GM19438 (cell line): ENCODE data around the gene SPATA6L.
A peak's percentile ranks its signal among the peaks of the same experiment; 100 is the strongest.

ENCODE experiments used
- ATAC-seq: cut with Tn5 transposase; IDR thresholded peaks from one replicate; pipeline ENCODE4 v1.9.1; 2021; ENCODE audit warnings: low read depth; ENCODE audit not compliant: unreplicated experiment

SPATA6L gene

GRCh38 chr9:4590430-4591122 is 75.7 kb downstream of the SPATA6L start:
- no peak for ATAC-seq

DNA sequence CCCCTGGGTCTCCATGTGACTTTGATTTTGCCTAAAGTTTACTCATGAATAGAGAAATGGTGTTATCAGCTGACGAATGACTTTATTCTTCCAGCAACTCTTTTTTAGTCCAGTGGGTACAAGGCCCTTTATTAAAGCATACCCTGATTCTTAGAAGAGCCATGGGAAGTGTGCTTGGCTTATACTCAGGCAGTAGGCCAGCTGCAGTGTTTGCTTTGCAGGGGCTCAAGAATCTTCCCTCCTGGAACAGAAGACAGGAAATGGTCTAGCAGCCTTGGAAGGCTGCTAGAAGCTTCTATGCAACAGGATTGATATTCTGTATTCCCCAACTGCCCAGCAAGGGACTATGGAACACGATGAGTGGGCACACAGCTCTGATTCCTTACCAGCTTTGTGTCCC is 77.6 kb downstream of the SPATA6L start:
- ATAC-seq: no peak

DNA sequence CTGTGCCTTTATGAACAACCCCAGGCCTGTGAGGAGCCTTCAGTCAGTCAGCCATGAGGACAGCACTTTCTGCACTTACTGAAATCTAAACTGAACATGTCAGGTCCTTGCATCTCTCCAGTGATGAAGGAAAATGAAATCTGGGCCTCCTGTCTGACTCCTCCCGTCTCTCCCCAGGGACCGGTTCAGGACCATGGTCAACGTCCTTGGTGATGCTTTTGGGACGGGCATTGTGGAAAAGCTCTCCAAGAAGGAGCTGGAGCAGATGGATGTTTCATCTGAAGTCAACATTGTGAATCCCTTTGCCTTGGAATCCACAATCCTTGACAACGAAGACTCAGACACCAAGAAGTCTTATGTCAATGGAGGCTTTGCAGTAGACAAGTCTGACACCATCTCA is 81.1 kb downstream of the SPATA6L start:
- no peak for ATAC-seq

GRCh38 chr9:4584636-4585035 is 81.6 kb downstream of the SPATA6L start:
- no peak for ATAC-seq

DNA sequence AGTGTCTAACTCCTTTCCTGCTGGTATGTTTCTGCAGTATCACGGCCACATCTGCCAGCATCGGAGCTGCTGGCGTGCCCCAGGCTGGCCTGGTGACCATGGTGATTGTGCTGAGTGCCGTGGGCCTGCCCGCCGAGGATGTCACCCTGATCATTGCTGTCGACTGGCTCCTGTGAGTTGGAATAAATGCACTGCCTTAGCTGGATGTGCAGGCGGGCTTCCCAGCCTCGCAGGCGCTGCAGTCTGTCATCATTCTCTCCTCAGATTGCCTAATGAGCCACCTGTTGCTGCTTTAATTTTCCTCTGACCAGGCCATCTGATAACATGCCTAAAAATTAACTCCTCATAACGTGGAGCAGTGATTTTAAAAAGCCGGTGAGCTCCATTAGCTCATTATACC is 83.3 kb downstream of the SPATA6L start:
- ATAC-seq: no peak

DNA sequence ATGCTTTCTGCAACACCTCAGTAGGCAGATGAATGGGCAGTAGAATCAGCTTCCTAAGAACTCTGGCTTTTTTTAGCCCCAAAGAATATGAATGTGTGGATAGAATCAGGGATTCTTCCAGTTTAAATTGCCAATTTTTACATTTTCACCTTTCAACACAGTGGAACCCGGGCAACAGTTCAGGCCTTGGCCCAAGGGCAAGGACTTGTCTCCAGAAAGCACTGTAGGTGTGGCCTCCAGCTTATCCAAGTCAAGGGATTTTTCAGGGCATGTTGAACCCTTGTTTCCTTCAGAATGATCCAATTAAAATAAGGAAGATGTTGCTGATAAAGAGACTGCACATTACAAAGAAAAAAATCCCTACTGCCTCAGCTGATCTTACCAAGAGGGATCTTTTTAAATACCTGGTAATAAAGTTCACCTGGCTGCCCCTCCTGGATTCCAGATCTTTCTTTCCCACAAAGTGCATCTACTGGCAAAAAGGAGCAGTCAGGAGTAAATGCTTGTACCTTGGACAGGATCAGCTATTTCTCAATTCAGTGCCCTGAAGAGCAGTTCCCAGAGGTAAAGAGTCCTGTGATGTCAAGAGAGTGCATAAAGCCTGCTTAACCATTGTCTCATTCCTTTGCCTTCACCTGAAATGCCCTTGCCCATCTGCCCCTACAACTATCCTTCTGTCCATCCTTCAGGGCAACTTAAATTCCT is 84.3 kb downstream of the SPATA6L start:
- no peak for ATAC-seq

DNA sequence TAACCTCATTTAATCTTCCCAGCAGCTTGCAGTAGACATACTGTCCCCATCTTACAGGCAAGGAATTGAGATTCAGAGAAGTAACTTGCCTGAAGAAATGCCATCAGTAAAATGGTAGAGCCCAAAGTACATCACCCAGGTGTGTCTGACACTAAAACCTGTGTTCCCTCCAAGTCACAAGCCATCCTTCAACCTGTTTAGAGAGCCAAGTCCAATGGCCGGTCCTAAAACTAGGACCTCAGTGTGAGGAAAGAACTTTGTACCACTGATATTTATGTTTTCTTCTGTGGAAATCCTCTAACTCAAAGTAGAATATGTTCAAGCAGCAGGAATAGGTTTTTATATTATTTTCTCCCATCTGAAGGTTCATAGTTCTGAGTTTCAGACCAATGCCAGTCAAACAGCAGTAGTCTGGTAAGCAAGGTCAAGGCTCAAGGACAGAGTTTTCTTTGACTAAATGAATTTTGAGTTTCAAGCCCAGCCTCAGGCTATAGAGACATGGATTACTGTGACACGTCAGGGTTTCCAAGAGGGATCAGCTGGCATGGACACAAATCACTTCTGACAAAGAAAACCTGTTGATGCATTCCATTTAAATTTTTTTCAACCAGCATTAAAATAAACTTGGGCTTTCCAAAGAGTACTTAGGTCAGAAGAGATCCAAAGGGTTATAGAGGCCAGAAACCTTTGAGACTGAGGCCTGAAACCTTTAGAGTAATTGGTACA is 85.1 kb downstream of the SPATA6L start:
- ATAC-seq: no peak

- no peak for ATAC-seq
These were observed 87.3 kb downstream of the SPATA6L start for GRCh38 chr9:4579001-4579400.

- ATAC-seq: no peak
These were observed 89.8 kb downstream of the SPATA6L start for GRCh38 chr9:4576448-4576847.

DNA sequence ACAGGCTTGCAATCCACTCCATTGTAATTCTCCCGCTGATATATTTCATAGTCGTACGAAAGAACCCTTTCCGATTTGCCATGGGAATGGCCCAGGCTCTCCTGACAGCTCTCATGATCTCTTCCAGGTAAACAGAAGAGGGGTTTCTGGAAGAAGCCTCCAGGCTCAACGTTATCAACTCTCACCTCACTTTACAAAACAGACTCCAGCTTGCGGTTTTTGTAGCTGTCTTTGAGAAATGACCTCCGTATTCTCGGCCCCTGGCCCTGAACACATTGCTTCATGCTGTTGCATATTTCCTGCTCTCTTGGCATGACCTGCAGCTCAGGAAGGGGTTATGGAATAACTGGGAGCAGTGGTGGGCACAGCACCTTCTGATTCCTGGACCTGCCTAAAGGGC is 90.3 kb downstream of the SPATA6L start:
- ATAC-seq: no peak

- ATAC-seq: no peak
These were observed 91.5 kb downstream of the SPATA6L start for GRCh38 chr9:4574657-4575243.

- no peak for ATAC-seq
These were observed 92.5 kb downstream of the SPATA6L start for GRCh38 chr9:4573634-4574389.

- ATAC-seq: no peak
These were observed 93.1 kb downstream of the SPATA6L start for GRCh38 chr9:4573176-4573575.

DNA sequence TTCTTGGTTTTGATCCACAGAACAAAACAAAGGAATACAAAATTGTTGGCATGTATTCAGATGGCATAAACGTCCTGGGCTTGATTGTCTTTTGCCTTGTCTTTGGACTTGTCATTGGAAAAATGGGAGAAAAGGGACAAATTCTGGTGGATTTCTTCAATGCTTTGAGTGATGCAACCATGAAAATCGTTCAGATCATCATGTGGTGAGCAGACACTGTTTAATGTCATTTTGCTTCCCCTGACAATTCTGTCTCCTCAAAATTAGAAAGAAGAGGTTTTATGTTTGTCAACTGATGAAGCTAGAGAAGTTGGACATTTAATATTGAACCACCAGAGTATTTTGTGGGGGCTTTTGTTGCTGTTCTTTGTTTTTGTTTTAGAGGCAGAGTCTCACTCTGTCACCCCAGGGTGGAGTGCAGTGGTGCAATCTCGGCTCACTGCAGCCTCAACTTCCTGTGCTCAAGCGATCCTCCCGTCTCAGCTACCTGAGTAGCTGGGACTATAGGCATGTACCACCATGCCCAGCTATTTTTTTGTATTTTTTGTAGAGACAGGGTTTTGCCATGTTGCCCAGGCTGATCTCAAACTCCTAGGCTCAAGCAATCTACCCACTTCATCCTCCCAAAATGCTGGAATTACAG is 94.0 kb downstream of the SPATA6L start:
- ATAC-seq: no peak

DNA sequence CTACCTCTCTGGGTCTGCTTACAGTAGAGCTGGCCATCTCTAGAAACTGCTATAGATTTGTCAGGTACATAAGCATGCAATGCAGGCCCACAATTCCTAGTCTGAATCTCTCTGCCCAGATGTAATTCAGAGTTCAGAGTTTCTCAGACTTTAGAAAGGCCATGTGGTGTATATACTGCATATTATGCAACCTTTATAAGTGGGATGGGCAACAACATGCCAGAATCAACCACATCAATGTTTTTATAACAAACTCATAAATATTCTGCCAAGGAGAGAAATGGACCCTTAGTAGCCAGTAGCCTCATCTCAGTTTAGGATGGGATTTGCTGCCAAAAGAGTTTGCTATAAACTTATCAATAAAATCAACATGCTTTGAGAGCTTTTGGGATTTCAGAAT is 97.2 kb downstream of the SPATA6L start:
- no peak for ATAC-seq

- no peak for ATAC-seq
These were observed 98.7 kb downstream of the SPATA6L start for GRCh38 chr9:4567601-4568000.

DNA sequence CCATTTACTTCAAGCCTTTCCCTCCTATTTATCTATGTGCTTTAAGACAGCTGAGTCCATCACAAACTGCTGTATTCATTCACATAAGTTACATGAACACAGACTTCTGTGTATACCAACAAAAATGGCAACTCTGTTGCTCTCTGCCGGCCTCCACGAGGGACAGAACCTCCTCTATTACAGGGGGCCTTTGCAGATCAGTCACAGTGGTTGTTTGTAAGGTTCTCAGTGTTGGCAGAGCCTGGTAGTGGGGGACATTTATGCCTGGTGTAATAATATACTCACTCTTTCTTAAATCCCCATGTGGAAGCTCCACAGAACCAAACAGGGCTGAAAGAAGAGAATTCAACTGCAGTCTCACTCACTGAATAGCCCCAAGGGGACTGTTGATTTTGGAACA is 99.5 kb downstream of the SPATA6L start:
- ATAC-seq: no peak

DNA sequence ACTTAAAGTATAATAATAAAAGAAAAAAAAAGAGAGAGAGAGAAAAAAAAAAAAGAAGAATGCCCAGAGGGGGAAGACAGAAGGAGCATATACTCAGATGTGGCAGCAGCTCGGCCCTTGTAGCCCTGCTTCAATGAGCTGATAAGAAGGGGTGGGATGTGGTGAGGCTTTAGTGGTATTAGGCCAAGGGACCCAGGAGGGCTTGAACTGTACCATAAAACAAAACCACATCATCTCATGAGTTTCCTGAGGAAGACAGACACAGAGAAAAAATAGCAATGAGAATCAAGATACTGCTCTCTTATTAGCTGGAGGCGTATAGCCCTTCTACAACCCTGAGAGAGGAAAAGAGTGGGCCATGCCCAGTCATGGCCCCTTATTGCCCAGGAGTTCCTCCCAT is 103.2 kb downstream of the SPATA6L start:
- ATAC-seq: no peak

- ATAC-seq: peak; percentile 84
These were observed 106.8 kb downstream of the SPATA6L start for GRCh38 chr9:4559261-4560182.
